Measurements from ENCODE around the gene MITF. TPM values are rescaled to one million over a fixed set of nuclear protein-coding genes. Genes with fewer than 3 reads are reported as not detected.

Gene MITF
- total RNA-seq, 1 experiment from 2014 or later, result 4.3 TPM

DNA sequence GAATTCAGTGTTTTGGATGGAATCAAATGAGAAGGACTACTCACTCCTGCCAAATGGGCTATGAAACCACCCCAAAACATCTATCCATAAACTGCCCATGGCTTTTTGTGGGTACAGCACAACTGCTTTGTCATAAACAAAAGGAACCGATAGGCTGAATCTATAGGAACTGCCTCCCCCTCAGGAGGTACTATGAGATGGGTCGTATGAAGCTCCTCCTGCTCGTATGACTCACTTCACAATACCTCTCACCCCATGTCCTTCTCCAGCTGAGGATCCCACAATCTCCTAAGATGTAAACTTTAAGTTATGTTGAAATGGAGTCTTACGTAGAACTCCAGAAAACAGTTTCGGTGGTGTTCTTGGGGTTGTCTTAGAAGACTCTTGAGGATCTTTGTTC, 130.4 kb downstream of the MITF start:
- intact Hi-C loops (cut with micrococcal nuclease; ENCODE audit: unreplicated experiment), result no loop called here
- Mint-ChIP-seq H3K36me3 (ENCODE audit: insufficient read depth, unreplicated experiment) (no peaks in the 10 kb centered on the region), H3K4me3 (ENCODE audit: unreplicated experiment) (no peak overlapping the region), H3K9me3 (ENCODE audit: unreplicated experiment) (no peaks in the 10 kb centered on the region), H3K27ac (ENCODE audit: unreplicated experiment) (no peak overlapping the region), H3K27me3 (ENCODE audit: insufficient read depth, unreplicated experiment) (no peaks in the 10 kb centered on the region), H3K4me1 (ENCODE audit: low read depth, unreplicated experiment) (peaks cover 5% of the 10 kb centered on the region)
- H3K4me1 ChIP-seq, result 0 out of 2 replicates have a peak, but pooled peaks cover 10% of the 10 kb centered on the region
- ChIA-PET POLR2A (no interaction called here), CTCF (no interaction called here)
- no peak for DNase-seq
- H3K27me3 ChIP-seq (replicated peaks; ENCODE audit: control insufficient read depth, insufficient read depth, low read length), result no peaks in the 10 kb centered on the region
- no peaks in the 10 kb centered on the region for H3K9me3 ChIP-seq
- no TSS peak for BruUV-seq (replicated peaks)
- TF ChIP-seq, protein P1, sequence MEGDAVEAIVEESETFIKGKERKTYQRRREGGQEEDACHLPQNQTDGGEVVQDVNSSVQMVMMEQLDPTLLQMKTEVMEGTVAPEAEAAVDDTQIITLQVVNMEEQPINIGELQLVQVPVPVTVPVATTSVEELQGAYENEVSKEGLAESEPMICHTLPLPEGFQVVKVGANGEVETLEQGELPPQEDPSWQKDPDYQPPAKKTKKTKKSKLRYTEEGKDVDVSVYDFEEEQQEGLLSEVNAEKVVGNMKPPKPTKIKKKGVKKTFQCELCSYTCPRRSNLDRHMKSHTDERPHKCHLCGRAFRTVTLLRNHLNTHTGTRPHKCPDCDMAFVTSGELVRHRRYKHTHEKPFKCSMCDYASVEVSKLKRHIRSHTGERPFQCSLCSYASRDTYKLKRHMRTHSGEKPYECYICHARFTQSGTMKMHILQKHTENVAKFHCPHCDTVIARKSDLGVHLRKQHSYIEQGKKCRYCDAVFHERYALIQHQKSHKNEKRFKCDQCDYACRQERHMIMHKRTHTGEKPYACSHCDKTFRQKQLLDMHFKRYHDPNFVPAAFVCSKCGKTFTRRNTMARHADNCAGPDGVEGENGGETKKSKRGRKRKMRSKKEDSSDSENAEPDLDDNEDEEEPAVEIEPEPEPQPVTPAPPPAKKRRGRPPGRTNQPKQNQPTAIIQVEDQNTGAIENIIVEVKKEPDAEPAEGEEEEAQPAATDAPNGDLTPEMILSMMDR (IDR thresholded peaks at IDR 0.05; ENCODE audit: insufficient read depth in 1 of 2, low read depth in 1 of 2, low read length in 1 of 2, severe bottlenecking in 1 of 2, unreplicated experiment in 1 of 2), result no peak
- no peaks in the 10 kb centered on the region for H3K36me3 ChIP-seq (ENCODE audit: control insufficient read depth, insufficient read depth, low read length)
- H3K4me3 ChIP-seq (ENCODE audit: low read depth, low read length), result no peak overlapping the region

DNA sequence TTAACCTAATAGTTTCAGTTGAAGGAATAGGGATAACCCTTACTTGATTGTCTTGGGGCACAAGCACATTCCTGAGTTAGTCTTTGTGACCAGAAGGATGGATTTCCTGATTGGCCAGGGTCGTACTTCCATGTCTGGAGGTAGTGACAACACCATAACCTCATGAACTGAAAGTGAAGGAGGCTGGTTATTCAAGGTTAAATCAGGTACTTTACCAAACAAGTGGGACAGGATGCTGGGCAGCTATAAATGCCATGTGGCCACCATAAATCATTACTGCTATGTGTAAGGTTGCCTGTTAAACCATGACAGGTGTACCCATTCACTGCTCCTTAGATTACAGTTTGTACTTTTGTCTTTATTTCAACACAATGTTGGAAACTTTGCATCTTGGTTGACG, 132.0 kb downstream of the MITF start:
- no TSS peak for BruUV-seq (replicated peaks)
- TF ChIP-seq, protein P1 (IDR thresholded peaks at IDR 0.05; ENCODE audit: insufficient read depth in 1 of 2, low read depth in 1 of 2, low read length in 1 of 2, severe bottlenecking in 1 of 2, unreplicated experiment in 1 of 2), result no peak
- Mint-ChIP-seq H3K27ac (ENCODE audit: unreplicated experiment) (no peak overlapping the region), H3K9me3 (ENCODE audit: unreplicated experiment) (no peaks in the 10 kb centered on the region), H3K27me3 (ENCODE audit: insufficient read depth, unreplicated experiment) (no peaks in the 10 kb centered on the region), H3K4me3 (ENCODE audit: unreplicated experiment) (no peak overlapping the region), H3K36me3 (ENCODE audit: insufficient read depth, unreplicated experiment) (no peaks in the 10 kb centered on the region), H3K4me1 (ENCODE audit: low read depth, unreplicated experiment) (no peaks in the 10 kb centered on the region)
- no peak for DNase-seq
- H3K9me3 ChIP-seq, result no peaks in the 10 kb centered on the region
- H3K36me3 ChIP-seq (ENCODE audit: control insufficient read depth, insufficient read depth, low read length), result no peaks in the 10 kb centered on the region
- no peaks in the 10 kb centered on the region for H3K27me3 ChIP-seq (replicated peaks; ENCODE audit: control insufficient read depth, insufficient read depth, low read length)
- CTCF ChIA-PET, result no interaction called here
- POLR2A ChIA-PET, result no interaction called here
- no peak overlapping the region for H3K4me3 ChIP-seq (ENCODE audit: low read depth, low read length)
- intact Hi-C loops (cut with micrococcal nuclease; ENCODE audit: unreplicated experiment), result no loop called here
- H3K4me1 ChIP-seq, result 0 out of 2 replicates have a peak, but pooled peaks cover 5% of the 10 kb centered on the region

DNA sequence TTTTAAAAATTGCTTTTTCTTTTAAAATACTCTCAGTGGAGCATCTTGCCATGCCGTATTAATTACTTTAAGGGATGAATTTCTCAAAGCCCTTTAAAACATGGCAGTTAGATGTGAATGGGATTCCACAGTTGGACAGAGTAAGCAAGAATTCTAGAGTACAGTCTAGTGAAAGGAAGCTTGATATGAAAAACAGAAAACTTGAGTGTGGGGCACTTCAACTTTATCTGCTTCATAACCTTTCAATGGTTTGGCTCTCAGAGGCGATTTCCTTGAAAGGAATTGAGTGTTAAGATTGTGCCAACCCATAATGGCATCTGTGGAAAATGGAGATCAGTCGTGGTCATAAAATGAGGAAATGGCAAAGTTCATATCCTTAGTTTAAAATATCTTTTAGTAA, 132.6 kb downstream of the MITF start:
- Mint-ChIP-seq H3K4me3 (ENCODE audit: unreplicated experiment) (no peak overlapping the region), H3K4me1 (ENCODE audit: low read depth, unreplicated experiment) (no peaks in the 10 kb centered on the region), H3K9me3 (ENCODE audit: unreplicated experiment) (no peaks in the 10 kb centered on the region), H3K36me3 (ENCODE audit: insufficient read depth, unreplicated experiment) (no peaks in the 10 kb centered on the region), H3K27me3 (ENCODE audit: insufficient read depth, unreplicated experiment) (no peaks in the 10 kb centered on the region), H3K27ac (ENCODE audit: unreplicated experiment) (no peak overlapping the region)
- no peak for DNase-seq
- no peaks in the 10 kb centered on the region for H3K27me3 ChIP-seq (replicated peaks; ENCODE audit: control insufficient read depth, insufficient read depth, low read length)
- TF ChIP-seq, protein P1 (IDR thresholded peaks at IDR 0.05; ENCODE audit: insufficient read depth in 1 of 2, low read depth in 1 of 2, low read length in 1 of 2, severe bottlenecking in 1 of 2, unreplicated experiment in 1 of 2), result no peak
- intact Hi-C loops (cut with micrococcal nuclease; ENCODE audit: unreplicated experiment), result no loop called here
- H3K36me3 ChIP-seq (ENCODE audit: control insufficient read depth, insufficient read depth, low read length), result no peaks in the 10 kb centered on the region
- ChIA-PET POLR2A (no interaction called here), CTCF (no interaction called here)
- no peak overlapping the region for H3K4me3 ChIP-seq (ENCODE audit: low read depth, low read length)
- H3K9me3 ChIP-seq, result no peaks in the 10 kb centered on the region
- 0 out of 2 replicates have a peak, but pooled peaks cover 5% of the 10 kb centered on the region for H3K4me1 ChIP-seq
- no TSS peak for BruUV-seq (replicated peaks)

Measured in Caco-2 (cell line).